Ishikawa (cell line): ENCODE data around the gene NDUFB10.

Source experiments
- CEBPB ChIP-seq: IDR thresholded peaks from 2 replicates; pipeline ENCODE4 v1.6.1; 2012
- CREB1 ChIP-seq: IDR thresholded peaks from 2 replicates; pipeline ENCODE4 v1.6.1; 2012; ENCODE audit warnings: low read depth
- EGR1 ChIP-seq: IDR thresholded peaks from 2 replicates; pipeline ENCODE4 v1.6.1; 2012
- FOXM1 ChIP-seq: IDR thresholded peaks from 2 replicates; pipeline ENCODE4 v1.6.1; 2012; ENCODE audit warnings: low read depth, borderline replicate concordance
- MAX ChIP-seq: IDR thresholded peaks from 2 replicates; pipeline ENCODE4 v1.6.1; 2012
- REST ChIP-seq: IDR thresholded peaks from 2 replicates; pipeline ENCODE4 v1.6.1; 2012; ENCODE audit warnings: low read depth, mild to moderate bottlenecking
- TAF1 ChIP-seq: IDR thresholded peaks from 2 replicates; pipeline ENCODE4 v1.6.1; 2012; ENCODE audit warnings: low read depth, mild to moderate bottlenecking
- TCF12 ChIP-seq: IDR thresholded peaks from 2 replicates; pipeline ENCODE4 v1.6.1; 2012; ENCODE audit warnings: low read depth
- USF1 ChIP-seq: IDR thresholded peaks from 2 replicates; pipeline ENCODE4 v1.6.1; 2012
- YY1 ChIP-seq: IDR thresholded peaks from 2 replicates; pipeline ENCODE4 v1.6.1; 2012; ENCODE audit warnings: low read depth
- ZBTB7A ChIP-seq: IDR thresholded peaks from 2 replicates; pipeline ENCODE4 v1.6.1; 2012; ENCODE audit warnings: low read depth

The NDUFB10 gene

DNA sequence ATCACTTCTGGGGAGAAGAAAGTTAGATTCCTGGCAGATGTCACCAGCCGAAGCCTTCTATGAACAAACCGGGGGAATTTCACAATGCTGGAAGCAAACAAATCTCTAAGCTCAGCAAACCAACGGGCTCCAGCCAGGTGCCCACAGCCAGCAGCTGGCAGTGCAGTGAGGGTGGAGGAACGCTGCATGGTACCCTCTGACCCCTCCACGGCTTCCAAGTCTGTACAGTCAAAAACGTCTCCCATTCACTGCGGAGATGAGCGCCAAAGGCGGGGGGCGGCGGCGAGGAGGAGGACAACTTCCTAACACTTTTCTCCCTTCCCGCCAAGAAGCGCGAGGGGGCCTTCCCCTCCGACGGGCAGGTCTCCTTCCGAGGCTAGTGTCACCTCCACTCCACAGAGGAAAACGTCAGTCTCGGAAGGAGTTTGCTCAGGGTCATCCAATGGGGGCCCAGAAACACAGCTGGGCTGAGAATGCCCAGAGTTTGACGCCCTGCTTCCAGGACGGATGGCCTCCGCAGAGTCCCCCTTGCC, 49.4 kb downstream of the NDUFB10 start:
- TF ChIP-seq USF1 (no peak), MAX (peak; percentile 67)

DNA sequence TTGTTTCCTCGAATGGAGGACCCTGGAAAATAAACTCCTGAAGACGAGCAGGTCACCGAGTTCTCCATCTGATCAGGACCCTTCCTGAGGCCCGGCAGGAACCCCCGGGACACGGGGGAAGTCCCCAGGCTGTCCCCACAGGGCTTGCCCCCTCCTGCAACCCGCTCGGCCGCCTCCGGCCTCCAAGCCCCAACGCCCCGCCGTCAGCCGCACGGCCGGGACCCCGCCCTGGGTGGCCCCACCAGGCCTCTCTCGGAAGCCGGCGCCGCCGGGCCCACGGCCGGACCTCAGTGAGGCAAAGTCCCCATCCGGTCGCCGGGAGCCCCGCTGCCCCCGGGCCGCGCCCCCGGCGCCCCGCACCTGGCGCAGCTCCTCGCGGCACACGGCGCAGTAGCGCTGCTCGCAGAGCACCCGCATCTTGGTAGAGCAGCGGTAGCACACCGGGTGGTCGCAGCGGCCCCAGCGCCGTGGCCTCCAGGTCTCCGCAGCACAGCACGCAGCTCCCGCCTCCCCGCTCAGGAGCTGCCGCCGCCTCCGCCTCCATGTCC, 49.9 kb downstream of the NDUFB10 start:
- TF ChIP-seq REST (no peak), EGR1 (no peak), ZBTB7A (no peak), CEBPB (no peak)

DNA sequence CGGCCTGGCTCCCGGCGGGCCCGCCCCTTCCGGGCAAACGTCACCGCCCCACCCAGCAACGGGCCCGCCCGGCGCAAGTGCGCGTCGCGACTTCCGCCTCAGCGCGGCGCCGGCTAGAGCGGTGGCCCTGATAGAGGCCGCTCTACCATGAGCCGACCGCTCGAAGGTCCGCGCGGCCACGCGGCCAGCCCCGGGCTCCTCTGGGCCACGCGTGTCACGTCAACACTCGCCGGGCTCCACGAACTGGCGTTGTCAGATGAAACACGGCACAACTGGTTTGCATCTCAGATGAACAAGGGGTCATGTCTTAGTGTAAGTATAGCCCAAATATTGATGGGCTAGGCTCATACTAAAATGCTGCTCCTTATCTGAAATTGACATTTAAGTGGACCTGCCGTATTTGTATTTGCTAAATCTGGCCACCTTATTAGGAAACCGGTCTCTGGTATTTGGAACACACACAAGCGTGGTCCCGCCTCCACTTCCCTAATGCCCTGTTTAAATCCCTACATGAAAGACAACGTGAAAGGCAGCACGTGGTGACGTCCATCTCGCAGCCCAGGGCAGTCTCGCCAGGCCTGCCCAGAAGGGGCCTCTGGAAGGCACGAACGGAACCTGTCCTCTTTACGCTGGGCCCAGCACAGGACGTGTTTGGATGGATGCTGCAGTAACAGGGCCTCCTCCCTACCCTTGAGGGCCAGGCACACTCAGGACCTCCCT, 50.6 kb downstream of the NDUFB10 start, which contains the start of gene ZNF598:
Gene ZNF598 (minus strand): TSS at position 31 of the 720 bp plus-strand sequence.
- TF ChIP-seq CREB1: peak; percentile 65; the same call in 1 of the 2 replicates
- no peak for TF ChIP-seq YY1
- peak; percentile 43; the same call in 1 of the 2 replicates for TF ChIP-seq TCF12
- TF ChIP-seq EGR1: no peak
- no peak for TF ChIP-seq ZBTB7A
- TF ChIP-seq MAX: peak; percentile 91
- no peak for TF ChIP-seq FOXM1
- peak; percentile 71 for TF ChIP-seq TAF1
- TF ChIP-seq USF1: peak; percentile 67
